Dermis microvascular lymphatic vessel endothelial cell (primary cell): ENCODE results near the gene HPGD. TPM values are rescaled to one million over a fixed set of nuclear protein-coding genes. Genes with fewer than 3 reads are reported as not detected.

Experiments used
- DNase-seq, 2 donors: peaks; one replicate each; pipeline versions ENCODE4 v3.0.0 to v3.0.0-alpha.2; 2010; ENCODE audit warnings: low read depth in 2 of 2
- total RNA-seq: library from RNA; depleted of rRNA; stranded (reverse); fragments of >200 nt; gene quantifications from 2 replicates; pipeline ENCODE4 v1.2.1, GENCODE V29; 2014

The HPGD gene
- total RNA-seq, 1 donor from 2014 or later, result not detected

DNA sequence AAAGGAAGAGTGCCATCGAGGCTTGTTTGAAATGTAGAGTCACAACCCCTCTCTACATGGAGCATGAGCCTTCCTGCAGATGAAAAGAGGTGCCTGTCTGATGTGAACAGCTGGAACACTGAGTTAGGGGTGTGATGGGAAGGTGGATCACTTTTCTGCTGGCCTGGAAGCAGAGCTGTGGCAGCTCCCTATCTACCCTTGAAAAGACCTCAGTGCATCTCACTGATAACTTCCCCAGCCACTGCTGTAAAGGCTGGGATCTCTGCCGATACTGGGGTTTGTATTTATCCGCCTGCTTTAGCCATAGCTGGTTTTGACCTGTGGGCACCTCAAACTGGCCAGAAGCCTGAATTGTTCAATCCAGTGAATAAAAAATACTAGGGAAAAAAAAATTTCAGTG, 46.8 kb downstream of the HPGD start:
- DNase-seq, result no peak

- no peak for DNase-seq
These were observed 47.7 kb downstream of the HPGD start for GRCh38 chr4:174474457-174475075.

DNA sequence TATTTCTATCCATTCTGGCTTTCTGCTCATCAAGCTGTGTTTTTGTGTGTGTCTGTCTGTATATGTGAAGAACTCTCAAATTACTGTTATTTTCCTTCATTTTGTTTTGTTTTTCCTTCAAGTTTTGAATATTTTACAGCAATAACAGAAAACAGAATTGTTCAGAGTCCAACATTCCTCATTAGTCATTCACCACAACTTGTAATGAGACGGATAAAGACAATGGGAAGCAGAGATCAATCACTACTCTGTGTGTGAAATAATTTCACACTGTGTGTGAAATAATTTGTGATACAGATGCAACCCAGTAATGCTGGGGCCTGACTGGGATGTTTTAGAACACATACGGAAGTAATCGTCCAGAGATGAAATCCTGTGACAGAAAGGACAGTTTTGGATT, 55.2 kb downstream of the HPGD start:
- no peak for DNase-seq

DNA sequence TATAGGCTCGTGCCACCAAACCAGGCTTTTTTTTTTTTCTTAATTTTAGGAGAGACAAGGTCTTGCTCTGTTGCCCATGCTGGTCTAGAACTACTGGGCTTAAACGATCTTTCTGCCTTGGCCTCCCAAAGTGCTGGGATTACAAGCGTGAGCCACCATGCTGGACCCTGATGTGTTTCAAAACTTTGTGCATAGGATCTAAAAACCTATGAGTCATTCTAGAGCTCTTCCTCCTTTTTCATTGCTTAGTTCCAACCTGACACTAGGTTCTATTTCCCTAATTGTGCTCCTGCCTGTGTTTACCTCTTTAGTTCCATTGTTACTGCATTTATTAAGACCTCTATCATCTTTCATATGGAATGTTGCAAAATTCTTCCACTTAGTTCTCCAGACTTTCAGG, 57.3 kb downstream of the HPGD start:
- DNase-seq, result no peak

DNA sequence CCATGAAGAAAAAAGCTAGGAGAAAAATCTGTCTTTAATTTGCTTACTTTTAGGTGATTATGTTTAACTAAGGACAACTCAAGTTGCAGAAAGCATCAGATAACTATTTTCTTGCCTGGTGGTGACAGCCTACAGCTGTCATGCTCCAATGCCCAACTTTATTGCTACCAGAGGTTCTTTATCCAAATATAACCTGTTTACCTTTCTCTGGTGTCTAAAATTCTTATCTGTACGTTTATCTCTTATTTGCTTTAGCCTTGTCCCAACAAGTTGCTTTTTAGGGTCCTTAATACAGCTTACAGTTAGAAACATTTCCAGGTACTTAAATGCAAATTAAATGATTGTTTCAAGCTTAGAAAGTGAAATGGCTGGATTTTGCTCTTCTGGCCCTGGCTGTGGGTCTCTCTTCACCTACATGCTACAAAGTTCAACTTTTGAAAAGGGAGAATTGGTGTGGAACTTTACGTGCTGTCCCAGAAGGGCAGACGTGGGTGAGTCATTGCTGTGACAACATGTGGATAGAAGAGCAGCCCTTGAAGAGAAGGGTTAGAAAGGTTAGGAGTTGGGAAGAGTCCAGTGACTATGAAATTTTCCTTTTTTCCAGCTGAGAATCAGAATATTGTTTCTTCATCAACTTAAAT, 60.7 kb downstream of the HPGD start:
- no peak for DNase-seq

- DNase-seq, result no peak
These were observed 61.6 kb downstream of the HPGD start for GRCh38 chr4:174460684-174461083.

DNA sequence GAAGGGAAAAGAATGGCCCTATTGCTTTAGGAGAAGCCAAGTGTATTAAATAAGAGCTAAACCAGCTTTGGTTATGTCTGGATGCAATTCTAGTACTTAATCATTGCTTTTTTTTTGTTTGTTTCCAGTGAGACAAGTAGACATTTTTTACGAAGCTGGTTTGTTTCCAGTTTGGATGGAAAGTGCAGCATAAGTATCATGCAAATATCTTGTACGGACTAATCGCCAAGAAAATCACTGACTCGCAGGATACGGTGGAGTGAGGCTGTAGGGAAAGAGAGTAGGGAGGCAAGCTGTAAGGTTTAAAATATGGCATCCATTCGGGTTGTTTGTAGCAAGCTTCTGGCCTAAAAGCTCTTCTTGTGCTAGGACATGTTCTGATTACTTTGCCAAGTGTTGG, 64.8 kb downstream of the HPGD start:
- no peak for DNase-seq

GRCh38 chr4:174454815-174455473, 67.3 kb downstream of the HPGD start:
- no peak for DNase-seq

- no peak for DNase-seq
These were observed 70.5 kb downstream of the HPGD start for GRCh38 chr4:174451718-174452296.

- no peak for DNase-seq
These were observed 71.5 kb downstream of the HPGD start for GRCh38 chr4:174450786-174451125.

DNA sequence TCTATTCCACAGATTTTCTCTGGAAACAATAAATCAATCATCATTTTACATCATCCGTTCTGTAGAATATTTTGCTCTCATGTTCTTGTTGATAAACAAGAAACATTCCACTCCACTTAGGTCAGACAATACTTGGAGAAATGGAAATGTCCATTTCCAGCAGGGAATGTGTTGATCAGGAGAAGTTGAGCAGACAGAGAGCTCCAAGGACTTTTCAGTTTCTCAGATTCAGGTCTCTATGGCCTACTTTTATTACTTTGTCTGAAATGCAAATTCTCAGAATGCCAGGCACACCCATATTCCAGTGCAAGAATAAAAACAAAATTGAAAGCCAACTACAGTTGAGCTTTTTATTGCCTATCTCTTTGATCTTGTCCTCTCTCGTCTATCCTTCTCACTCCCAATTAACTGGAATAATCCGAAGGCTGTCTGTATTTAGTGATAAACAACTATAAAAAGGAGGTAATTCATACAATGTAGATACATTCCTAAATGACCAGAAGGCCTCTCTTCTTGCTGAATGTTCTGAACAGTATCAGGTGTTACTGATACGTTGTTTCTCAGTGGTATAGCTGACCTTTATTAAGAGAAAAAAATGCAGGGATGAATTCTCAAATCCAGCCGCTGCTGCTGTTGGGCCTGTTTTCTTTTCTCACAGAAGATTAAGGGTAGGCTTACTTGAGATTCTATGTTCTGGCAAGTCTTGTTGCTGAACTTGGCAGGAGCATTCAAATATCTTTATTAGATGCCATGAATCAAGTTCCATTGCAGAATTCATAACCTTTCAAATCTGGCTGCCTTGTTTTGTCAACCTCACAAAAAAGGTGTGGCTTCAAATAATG, 72.1 kb downstream of the HPGD start:
- no peak for DNase-seq

- no peak for DNase-seq
These were observed 73.1 kb downstream of the HPGD start for GRCh38 chr4:174449152-174449551.

- DNase-seq, result no peak
These were observed 77.9 kb downstream of the HPGD start for GRCh38 chr4:174444390-174444789.

Other genes with a start within 250 kb of the HPGD start
- gene FBXO8, start 238.8 kb downstream of the HPGD start, total RNA-seq, result 24.3 and 29.7 TPM in 2 replicates
- gene CEP44, start 238.6 kb downstream of the HPGD start, total RNA-seq, result 7.7 and 10.7 TPM in 2 replicates